Spinal cord (tissue), 10 donors: ENCODE results near the gene NDUFC2. TPM values are rescaled to one million over a fixed set of nuclear protein-coding genes. Genes with fewer than 3 reads are reported as not detected.
"Not testable (repeated sequence)": the region's sequence is repeated elsewhere in the genome, so short reads cannot be mapped to it uniquely, and the experiment has no call there.

Experiments
- DNase-seq, 6 donors: peaks; one replicate each; pipeline versions ENCODE4 v3.0.0 to v3.0.0-alpha.2; 2013 to 2015; ENCODE audit warnings: low spot score in 6 of 6, low read depth in 4 of 6
- H3K27ac ChIP-seq: one replicate; pipeline ENCODE4 v1.5.1; 2013; ENCODE audit warnings: low read depth, low read length, control low read depth
- H3K27me3 ChIP-seq: one replicate; pipeline ENCODE4 v1.6.1; 2013; ENCODE audit warnings: low read length; ENCODE audit not compliant: control insufficient read depth, insufficient read depth
- H3K36me3 ChIP-seq: one replicate; pipeline ENCODE4 v1.6.1; 2013; ENCODE audit warnings: low read length; ENCODE audit not compliant: control insufficient read depth, insufficient read depth
- H3K4me1 ChIP-seq: one replicate; pipeline ENCODE4 v1.6.1; 2013; ENCODE audit warnings: low read length; ENCODE audit not compliant: control insufficient read depth, insufficient read depth
- H3K4me3 ChIP-seq: one replicate; pipeline ENCODE4 v1.5.1; 2013; ENCODE audit warnings: low read depth, low read length, control low read depth
- H3K9me3 ChIP-seq: one replicate; pipeline ENCODE4 v1.6.1; 2013; ENCODE audit warnings: low read length; ENCODE audit not compliant: control insufficient read depth, insufficient read depth
- WGBS: methylation state at CpG from one replicate; pipeline ENCODE4 v1.1.5; 2013; ENCODE audit warnings: missing lambda C conversion rate; ENCODE audit not compliant: insufficient coverage; 5-methylcytosine and 5-hydroxymethylcytosine counted together
- polyA plus RNA-seq, 2 donors: library from polyadenylated mRNA; unstranded; fragments of 120-200 nt; gene quantifications; one replicate each; pipeline ENCODE4 v1.2.1, GENCODE V29; 2013; ENCODE audit not compliant: insufficient read length in 2 of 2
- total RNA-seq, 2 donors: library from RNA; depleted of rRNA in 1 of 2; stranded (reverse); fragments of 120-200 nt in 1 of 2; fragments of >200 nt in 1 of 2; gene quantifications; one replicate each; pipeline versions ENCODE4 v1.2.3 to v1.2.4, GENCODE V29; 2013 to 2014
- donor health status: healthy.

Gene NDUFC2
- total and polyA plus RNA-seq, 4 donors: 82.2 to 275 (median 260) TPM

DNA sequence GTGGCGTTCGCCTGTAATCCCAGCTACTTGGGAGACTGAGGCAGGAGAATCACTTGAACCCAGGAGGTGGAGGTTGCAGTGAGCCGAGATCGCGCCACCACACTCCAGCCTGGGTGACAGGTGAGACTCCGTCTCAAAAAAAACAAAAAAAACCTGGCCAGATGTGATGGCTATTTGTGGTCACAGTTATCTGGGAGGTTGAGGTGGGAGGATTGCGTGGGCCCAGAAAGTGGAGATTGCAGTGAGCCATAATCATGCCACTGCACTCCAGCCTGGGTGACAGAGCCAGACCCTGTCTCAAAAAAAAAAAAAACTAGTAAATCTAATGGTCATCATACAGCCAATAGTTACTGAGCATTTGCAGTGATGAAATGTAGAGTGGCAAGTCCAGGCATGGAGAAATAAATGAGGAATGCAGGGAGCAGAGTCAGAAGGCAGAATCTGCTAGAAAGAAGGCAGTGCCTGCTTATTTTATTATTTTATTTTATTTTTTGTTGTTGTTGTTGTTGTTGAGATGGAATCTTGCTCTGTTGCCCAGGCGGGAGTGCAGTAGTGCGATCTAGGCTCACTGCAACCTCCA is 19.8 kb downstream of the NDUFC2 start:
- H3K27me3 ChIP-seq, H3K9me3 ChIP-seq, DNase-seq, H3K27ac ChIP-seq, H3K36me3 ChIP-seq, H3K4me1 ChIP-seq, H3K4me3 ChIP-seq: not testable (repeated sequence)
- 97% methylated on average over 5 of the region's 9 CpGs for WGBS

DNA sequence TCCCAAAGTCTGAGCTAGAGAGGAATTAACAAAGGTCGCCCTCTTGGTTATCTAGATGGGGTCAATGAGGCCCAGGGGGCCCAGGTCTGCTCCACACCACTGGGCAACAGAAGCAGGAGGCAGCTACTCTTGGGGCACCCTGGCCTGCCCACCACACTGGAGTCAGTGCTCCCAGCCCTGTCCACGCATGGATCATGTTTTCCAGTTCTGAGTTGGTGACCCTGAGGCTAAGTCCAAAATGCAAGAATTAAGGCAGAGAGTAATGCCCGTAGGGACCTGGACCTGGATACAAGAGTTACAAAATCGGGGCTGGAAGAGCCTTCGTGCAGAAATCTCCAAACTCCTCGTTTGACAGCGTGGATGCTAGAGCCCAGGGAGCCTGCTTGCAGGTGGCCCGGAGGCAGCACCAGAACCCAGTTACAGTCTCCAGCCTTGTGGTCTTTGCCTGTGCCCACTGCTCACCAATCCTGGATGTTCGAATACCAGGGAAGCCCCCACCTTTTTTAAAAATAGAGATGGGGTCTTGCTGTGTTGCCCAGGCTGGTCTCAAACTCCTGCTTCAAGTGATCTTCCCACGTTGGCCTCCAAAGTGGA is 22.1 kb downstream of the NDUFC2 start:
- DNase-seq: no peak
- no peaks in the 10 kb centered on the region for H3K9me3 ChIP-seq
- H3K27me3 ChIP-seq: no peaks in the 10 kb centered on the region
- no peak overlapping the region for H3K27ac ChIP-seq
- H3K36me3 ChIP-seq: no peaks in the 10 kb centered on the region
- H3K4me1 ChIP-seq: no peaks in the 10 kb centered on the region
- 95% methylated on average over 9 of the region's 10 CpGs for WGBS
- no peak overlapping the region for H3K4me3 ChIP-seq

- Histone ChIP-seq H3K4me3 (no peak overlapping the region), H3K4me1 (no peaks in the 10 kb centered on the region), H3K27ac (no peak overlapping the region), H3K36me3 (no peaks in the 10 kb centered on the region), H3K27me3 (no peaks in the 10 kb centered on the region), H3K9me3 (no peaks in the 10 kb centered on the region)
- 100% methylated on average over 1 of the region's 3 CpGs for WGBS
- no peak for DNase-seq
These were observed 23.6 kb downstream of the NDUFC2 start for GRCh38 chr11:78056093-78056492.

- H3K4me3 ChIP-seq: no peak overlapping the region
- H3K4me1 ChIP-seq: no peaks in the 10 kb centered on the region
- no peaks in the 10 kb centered on the region for H3K36me3 ChIP-seq
- WGBS: 100% methylated on average over 3 of the region's 4 CpGs
- no peaks in the 10 kb centered on the region for H3K27me3 ChIP-seq
- no peak for DNase-seq
- no peaks in the 10 kb centered on the region for H3K9me3 ChIP-seq
- no peak overlapping the region for H3K27ac ChIP-seq
These were observed 24.7 kb downstream of the NDUFC2 start for GRCh38 chr11:78054971-78055370.

DNA sequence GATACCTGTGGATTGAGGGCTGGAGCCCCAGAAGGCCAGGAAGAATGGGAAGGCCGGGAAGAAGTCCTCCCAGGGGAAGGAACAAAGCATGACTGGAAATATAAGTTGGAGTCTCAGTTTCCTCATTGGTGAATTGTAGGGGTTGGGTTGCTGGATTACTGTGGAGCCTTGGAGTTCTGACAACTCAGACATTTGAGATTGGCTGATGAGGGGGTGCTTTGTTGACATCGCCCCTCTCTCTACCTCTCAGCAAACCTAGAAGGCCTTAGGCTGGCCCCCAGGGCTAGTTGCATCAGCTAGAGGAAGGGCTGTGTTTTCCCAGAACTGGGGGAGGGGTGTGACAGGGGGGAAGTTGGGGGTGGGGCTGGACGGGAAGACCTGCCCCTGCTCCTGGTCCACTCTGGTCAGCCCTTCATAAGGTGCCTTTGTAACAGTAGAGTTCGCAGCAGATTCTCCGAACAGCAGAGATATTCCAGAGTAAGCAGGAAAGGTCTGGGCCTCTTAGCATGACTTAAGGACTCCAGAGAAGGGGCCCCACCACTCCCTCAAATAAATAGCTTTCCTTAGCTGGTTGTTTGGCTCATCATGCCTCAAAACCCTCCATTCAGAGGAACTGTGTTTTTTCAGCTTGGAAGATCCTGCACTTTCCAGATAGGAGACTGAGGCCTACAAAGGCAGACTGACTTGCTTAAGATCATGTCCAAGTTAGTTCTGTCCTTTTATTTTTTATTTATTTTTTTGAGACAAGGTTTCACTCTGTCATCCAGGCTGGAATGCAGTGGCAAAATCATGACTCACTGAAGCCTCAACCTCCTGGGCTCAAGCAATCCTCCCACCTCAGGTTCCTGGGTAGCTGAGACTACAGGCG is 28.5 kb downstream of the NDUFC2 start:
- Histone ChIP-seq H3K4me3 (no peak overlapping the region), H3K36me3 (no peaks in the 10 kb centered on the region), H3K27ac (no peak overlapping the region), H3K27me3 (no peaks in the 10 kb centered on the region), H3K9me3 (no peaks in the 10 kb centered on the region), H3K4me1 (peaks cover 4% of the 10 kb centered on the region)
- peak in 1 of 6 donors; percentile 25 for DNase-seq
- WGBS: 86% methylated on average over 3 of the region's 6 CpGs

- DNase-seq: no peak
- no peaks in the 10 kb centered on the region for H3K9me3 ChIP-seq
- no peaks in the 10 kb centered on the region for H3K36me3 ChIP-seq
- H3K27me3 ChIP-seq: no peaks in the 10 kb centered on the region
- no peak overlapping the region for H3K27ac ChIP-seq
- no peak overlapping the region for H3K4me3 ChIP-seq
- 70% methylated on average over 3 of the region's 8 CpGs for WGBS
- H3K4me1 ChIP-seq: peaks cover 16% of the 10 kb centered on the region
These were observed 30.3 kb downstream of the NDUFC2 start for GRCh38 chr11:78049348-78049747.

- DNase-seq: no peak
- Histone ChIP-seq H3K9me3 (no peaks in the 10 kb centered on the region), H3K36me3 (no peaks in the 10 kb centered on the region), H3K4me1 (peaks cover 16% of the 10 kb centered on the region), H3K27me3 (no peaks in the 10 kb centered on the region), H3K4me3 (no peak overlapping the region), H3K27ac (no peak overlapping the region)
- WGBS: 75% methylated on average over 1 of the region's 3 CpGs
These were observed 31.1 kb downstream of the NDUFC2 start for GRCh38 chr11:78048561-78048960.

GRCh38 chr11:78046486-78046854 is 33.2 kb downstream of the NDUFC2 start:
- Histone ChIP-seq H3K4me3 (peak overlapping the region; percentile 16), H3K27me3 (no peaks in the 10 kb centered on the region), H3K36me3 (no peaks in the 10 kb centered on the region), H3K9me3 (no peaks in the 10 kb centered on the region), H3K27ac (peak overlapping the region; percentile 35), H3K4me1 (peaks cover 16% of the 10 kb centered on the region)
- WGBS: 19% methylated on average over 4 of the region's 6 CpGs
- no peak for DNase-seq

DNA sequence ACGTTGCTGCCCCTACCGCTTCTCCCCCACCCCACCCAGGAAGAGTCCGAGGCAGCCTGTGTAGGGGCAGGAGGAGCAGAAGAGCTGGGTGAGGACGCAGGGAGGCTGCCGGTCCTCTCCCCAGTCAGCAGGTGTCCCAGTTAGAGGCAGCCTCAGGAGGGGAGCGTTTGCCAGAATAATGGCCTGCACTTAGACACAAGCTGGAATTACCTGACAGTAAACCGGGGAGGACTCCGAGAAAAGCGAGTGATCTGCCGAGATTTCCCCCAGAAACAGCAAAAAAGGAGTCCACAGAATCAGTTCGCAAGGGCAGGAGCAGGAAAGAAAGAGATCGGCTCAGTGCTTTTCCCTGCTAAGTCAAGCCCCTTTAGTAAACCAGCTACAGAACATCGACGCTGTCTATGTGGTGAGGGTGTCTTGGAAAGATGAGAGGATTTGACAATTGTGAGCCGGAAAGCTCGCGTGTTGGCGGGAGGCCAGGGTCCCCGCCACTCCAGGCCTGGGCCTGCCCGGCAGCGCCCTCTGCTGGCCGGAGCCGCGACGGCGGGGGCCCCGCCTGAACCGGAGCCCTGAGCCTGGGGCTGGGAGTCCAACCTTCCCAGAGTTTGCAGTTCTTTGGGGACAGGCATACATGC is 33.7 kb downstream of the NDUFC2 start:
- Histone ChIP-seq H3K36me3 (no peaks in the 10 kb centered on the region), H3K4me1 (peaks cover 17% of the 10 kb centered on the region), H3K9me3 (no peaks in the 10 kb centered on the region), H3K27me3 (no peaks in the 10 kb centered on the region), H3K4me3 (peak overlapping the region; percentile 69), H3K27ac (peak overlapping the region; percentile 94)
- DNase-seq: peak; percentile 65 to 94 (median 76)
- 1% methylated on average over 23 of the region's 28 CpGs for WGBS
